Uterus (tissue), 4 donors: ENCODE data around the gene OGFOD1. TPM values are rescaled to one million over a fixed set of nuclear protein-coding genes. Genes with fewer than 3 reads are reported as not detected.

Source experiments
- DNase-seq, 2 donors: peaks; one replicate each; pipeline ENCODE4 v3.0.0-alpha.2; 2019 to 2020
- H3K27ac ChIP-seq, 2 donors: fragments of 200-600 bp; sonication (generic); 1 replicate in 1 of 2; 2 replicates in 1 of 2; pipeline ENCODE4 v1.5.1; 2016 to 2018
- H3K27me3 ChIP-seq, 2 donors: fragments of 200-600 bp; sonication (generic); one replicate each; pipeline ENCODE4 v1.5.1; 2018 to 2019; ENCODE audit warnings: control low read depth in 1 of 2
- H3K36me3 ChIP-seq, 2 donors: fragments of 200-600 bp; sonication (generic); one replicate each; pipeline ENCODE4 v1.5.1; 2019; ENCODE audit warnings: control low read depth in 1 of 2
- H3K4me1 ChIP-seq, 2 donors: fragments of 200-600 bp; sonication (generic); one replicate each; pipeline ENCODE4 v1.5.1; 2018 to 2019; ENCODE audit warnings: control low read depth in 1 of 2
- H3K4me3 ChIP-seq, 2 donors: fragments of 200-600 bp; sonication (generic); 1 replicate in 1 of 2; 2 replicates in 1 of 2; pipeline ENCODE4 v1.5.1; 2018 to 2019; ENCODE audit warnings: mild to moderate bottlenecking in 1 of 2
- H3K9me3 ChIP-seq, 2 donors: fragments of 200-600 bp; sonication (generic); one replicate each; pipeline ENCODE4 v1.5.1; 2019; ENCODE audit warnings: control low read depth in 1 of 2
- POLR2A ChIP-seq, 2 donors: fragments of 450-650 bp; IDR thresholded peaks; one replicate each; pipeline ENCODE4 v1.6.1; 2016; ENCODE audit warnings: antibody characterized with exemption in 2 of 2, mild to moderate bottlenecking in 1 of 2, moderate library complexity in 1 of 2
- intact Hi-C: fragments of 100-400 bp; cut with DNase I; formaldehyde crosslinking; loops from one replicate; pipeline ENCODE4 v1.15.1; 2023; ENCODE audit warnings: low total_unique reads
- total RNA-seq, 4 donors: library from RNA; depleted of rRNA in 3 of 4; stranded (reverse); fragments of >200 nt in 3 of 4; gene quantifications; one replicate each; pipeline versions ENCODE4 v1.1.0 to v1.2.4, GENCODE V29; 2014 to 2023
- TF ChIP-seq, protein P1 (sequence below), 4 experiments: fragments of 200-600 bp in 2 of 4; fragments of 450-650 bp in 2 of 4; sonication (generic) in 2 of 4; IDR thresholded peaks; one replicate each; pipeline ENCODE4 v1.5.1; 2016 to 2019; ENCODE audit warnings: antibody characterized with exemption in 4 of 4, mild to moderate bottlenecking in 2 of 4, moderate library complexity in 1 of 4
- donor health status: DM: yes; HTN: yes; CAD: no.

The OGFOD1 gene
- total RNA-seq, 4 donors from 2014 or later, result 5.0 to 78.9 (median 20.3) TPM

DNA sequence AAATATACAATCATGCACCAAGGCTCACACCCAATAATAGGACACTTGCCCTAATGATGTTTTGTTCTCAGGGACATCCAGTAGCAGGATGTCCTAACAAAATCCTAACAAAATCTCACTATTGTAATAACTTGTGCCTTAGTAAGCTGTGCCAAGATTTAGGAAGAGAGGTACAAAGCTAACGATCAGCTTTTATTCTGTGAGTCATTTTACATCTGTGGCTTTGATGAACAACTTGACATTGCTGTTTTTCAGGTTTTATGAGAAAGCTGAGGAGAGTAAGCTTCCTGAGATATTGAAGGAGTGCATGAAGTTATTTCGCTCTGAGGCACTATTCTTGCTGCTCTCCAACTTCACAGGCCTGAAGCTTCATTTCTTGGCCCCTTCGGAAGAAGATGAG is 18.9 kb downstream of the OGFOD1 start:
- Histone ChIP-seq H3K36me3 (no peaks in the 10 kb centered on the region), H3K4me3 (no peak overlapping the region), H3K9me3 (no peaks in the 10 kb centered on the region), H3K27ac (no peak overlapping the region), H3K27me3 (no peaks in the 10 kb centered on the region), H3K4me1 (no peaks in the 10 kb centered on the region)
- DNase-seq, result no peak
- TF ChIP-seq, protein P1, sequence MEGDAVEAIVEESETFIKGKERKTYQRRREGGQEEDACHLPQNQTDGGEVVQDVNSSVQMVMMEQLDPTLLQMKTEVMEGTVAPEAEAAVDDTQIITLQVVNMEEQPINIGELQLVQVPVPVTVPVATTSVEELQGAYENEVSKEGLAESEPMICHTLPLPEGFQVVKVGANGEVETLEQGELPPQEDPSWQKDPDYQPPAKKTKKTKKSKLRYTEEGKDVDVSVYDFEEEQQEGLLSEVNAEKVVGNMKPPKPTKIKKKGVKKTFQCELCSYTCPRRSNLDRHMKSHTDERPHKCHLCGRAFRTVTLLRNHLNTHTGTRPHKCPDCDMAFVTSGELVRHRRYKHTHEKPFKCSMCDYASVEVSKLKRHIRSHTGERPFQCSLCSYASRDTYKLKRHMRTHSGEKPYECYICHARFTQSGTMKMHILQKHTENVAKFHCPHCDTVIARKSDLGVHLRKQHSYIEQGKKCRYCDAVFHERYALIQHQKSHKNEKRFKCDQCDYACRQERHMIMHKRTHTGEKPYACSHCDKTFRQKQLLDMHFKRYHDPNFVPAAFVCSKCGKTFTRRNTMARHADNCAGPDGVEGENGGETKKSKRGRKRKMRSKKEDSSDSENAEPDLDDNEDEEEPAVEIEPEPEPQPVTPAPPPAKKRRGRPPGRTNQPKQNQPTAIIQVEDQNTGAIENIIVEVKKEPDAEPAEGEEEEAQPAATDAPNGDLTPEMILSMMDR (IDR thresholded peaks at IDR 0.05), result no peak
- no peak for TF ChIP-seq POLR2A (IDR thresholded peaks at IDR 0.05)
- intact Hi-C loops, result no loop called here

DNA sequence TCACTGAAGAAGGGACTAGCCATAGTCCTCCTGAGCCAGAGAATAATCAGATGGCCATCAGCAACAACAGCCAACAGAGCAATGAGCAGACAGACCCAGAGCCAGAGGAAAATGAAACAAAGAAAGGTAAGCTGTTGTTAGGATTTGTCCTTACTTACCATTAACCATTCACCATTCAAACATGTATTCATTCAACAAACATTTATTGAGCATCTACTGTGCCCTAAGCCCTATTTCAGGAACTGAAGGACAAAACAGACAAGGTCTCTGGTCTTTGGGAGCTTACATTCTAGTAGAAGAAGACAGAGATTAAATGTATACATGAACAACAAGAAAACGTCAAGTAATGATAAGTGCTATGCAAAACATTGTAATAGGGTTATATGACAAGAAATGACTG is 19.3 kb downstream of the OGFOD1 start:
- no peaks in the 10 kb centered on the region for H3K4me1 ChIP-seq
- DNase-seq, result no peak
- no peaks in the 10 kb centered on the region for H3K27me3 ChIP-seq
- H3K27ac ChIP-seq, result no peak overlapping the region
- H3K9me3 ChIP-seq, result no peaks in the 10 kb centered on the region
- H3K4me3 ChIP-seq, result no peak overlapping the region
- intact Hi-C loops, result no loop called here
- TF ChIP-seq POLR2A (IDR thresholded peaks at IDR 0.05), result no peak
- TF ChIP-seq, protein P1 (IDR thresholded peaks at IDR 0.05), result no peak
- no peaks in the 10 kb centered on the region for H3K36me3 ChIP-seq

DNA sequence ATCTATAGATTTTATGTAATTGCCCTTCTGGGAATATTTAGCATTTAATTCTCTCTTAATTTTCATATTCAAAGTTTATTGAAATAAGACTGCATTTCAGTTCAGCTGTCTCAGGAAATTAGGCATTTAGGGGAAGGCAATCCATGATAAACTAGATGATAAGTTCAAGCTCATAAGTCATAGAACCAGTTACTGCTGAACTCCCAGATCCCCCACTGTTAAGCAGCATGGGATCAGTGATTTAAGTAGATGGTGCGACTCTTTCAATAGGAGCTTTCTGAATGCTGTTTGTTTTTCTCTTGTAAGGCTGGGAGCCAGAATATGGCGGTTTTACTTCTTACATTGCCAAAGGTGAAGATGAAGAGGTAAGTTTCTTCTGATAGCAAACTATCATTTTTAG is 23.8 kb downstream of the OGFOD1 start:
- H3K27ac ChIP-seq, result no peak overlapping the region
- no peaks in the 10 kb centered on the region for H3K4me1 ChIP-seq
- H3K27me3 ChIP-seq, result no peaks in the 10 kb centered on the region
- no peak for DNase-seq
- intact Hi-C loops, result no loop called here
- no peaks in the 10 kb centered on the region for H3K9me3 ChIP-seq
- TF ChIP-seq POLR2A (IDR thresholded peaks at IDR 0.05), result no peak
- TF ChIP-seq, protein P1 (IDR thresholded peaks at IDR 0.05), result no peak
- no peaks in the 10 kb centered on the region for H3K36me3 ChIP-seq
- no peak overlapping the region for H3K4me3 ChIP-seq

DNA sequence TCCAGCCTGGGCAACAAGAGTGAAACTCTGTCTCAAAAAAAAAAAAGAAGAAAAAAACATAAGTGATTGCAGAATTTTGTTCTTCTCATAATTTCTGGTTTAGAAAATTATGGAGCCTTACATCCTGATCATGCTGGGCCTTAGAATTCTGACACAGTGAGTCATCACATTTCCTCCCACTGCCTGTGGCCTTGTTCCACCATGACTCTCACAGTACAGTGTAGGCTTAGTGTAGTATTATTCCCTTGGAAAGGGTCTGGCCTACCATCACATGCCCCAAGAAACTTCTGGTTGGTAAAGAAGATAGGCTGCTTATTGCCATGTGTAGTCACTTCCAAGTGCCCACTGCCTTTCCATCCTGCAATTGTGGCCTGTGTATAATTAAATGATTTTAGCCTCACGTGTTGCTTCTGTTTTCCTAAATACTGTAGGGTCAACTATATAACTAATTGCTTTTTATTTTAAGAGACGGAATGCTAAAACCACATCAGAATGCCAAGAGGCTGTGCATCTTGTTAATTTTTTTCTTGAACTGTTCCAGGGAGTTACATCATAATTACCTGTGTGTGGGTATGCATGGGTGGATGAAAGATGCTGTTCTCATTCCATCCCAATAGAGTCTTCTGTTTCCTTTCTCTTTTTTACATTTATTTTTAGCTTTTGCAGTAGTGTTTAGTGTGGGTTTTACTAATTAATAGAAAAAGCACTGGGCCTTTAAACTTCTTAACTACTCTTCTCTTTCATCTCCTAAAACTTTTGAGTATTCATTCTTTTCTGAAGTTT is 25.9 kb downstream of the OGFOD1 start:
- no peaks in the 10 kb centered on the region for H3K36me3 ChIP-seq
- no peak for DNase-seq
- H3K4me3 ChIP-seq, result no peak overlapping the region
- no peak for TF ChIP-seq POLR2A (IDR thresholded peaks at IDR 0.05)
- TF ChIP-seq, protein P1 (IDR thresholded peaks at IDR 0.05), result no peak
- H3K4me1 ChIP-seq, result no peaks in the 10 kb centered on the region
- intact Hi-C loops, result no loop called here
- H3K27ac ChIP-seq, result no peak overlapping the region
- no peaks in the 10 kb centered on the region for H3K27me3 ChIP-seq
- H3K9me3 ChIP-seq, result no peaks in the 10 kb centered on the region

DNA sequence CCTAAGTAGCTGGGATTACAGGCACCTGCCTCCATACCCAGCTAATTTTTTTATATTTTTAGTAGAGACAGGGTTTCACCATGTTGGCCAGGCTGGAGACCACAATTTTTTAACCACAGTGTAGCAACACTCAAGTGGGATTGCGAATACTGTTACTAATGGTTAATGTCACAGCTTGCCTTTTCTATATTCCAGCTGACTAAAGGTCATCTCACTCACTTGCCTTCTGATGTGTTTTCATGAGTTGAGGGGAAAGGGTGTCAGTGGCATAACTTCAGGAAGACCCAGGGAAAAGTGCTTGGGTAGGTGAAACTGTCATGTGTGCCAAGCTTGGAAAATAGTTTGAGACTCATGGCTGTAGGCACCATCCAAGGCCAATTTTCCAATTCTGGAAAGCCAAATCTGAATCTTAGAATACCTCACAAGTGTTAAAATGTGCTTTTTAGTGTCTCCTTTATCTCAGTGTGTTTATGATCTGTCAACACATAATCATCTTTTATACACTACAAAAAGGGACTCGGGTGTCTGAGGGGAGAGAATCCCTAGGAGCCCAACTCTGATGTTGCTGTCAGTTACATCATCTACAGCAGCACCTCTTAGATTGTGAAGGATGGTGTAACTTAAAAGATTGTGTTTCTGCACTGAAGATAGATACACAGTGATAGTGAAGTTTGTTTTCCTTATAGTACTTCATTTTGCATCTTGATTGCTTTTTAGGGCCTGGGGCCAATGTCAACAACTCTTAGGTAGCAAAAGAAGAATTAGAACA is 27.1 kb downstream of the OGFOD1 start:
- Histone ChIP-seq H3K4me3 (no peak overlapping the region), H3K27ac (no peak overlapping the region), H3K27me3 (no peaks in the 10 kb centered on the region), H3K4me1 (no peaks in the 10 kb centered on the region), H3K9me3 (no peaks in the 10 kb centered on the region), H3K36me3 (no peaks in the 10 kb centered on the region)
- TF ChIP-seq POLR2A (IDR thresholded peaks at IDR 0.05), result no peak
- TF ChIP-seq, protein P1 (IDR thresholded peaks at IDR 0.05), result no peak
- no peak for DNase-seq
- intact Hi-C loops, result no loop called here
